Adipocyte (in vitro differentiated cells): ENCODE measurements around the gene PBX3.

ENCODE experiments used
- DNase-seq: peaks from one replicate; pipeline ENCODE4 v3.0.0-alpha.2; 2015; ENCODE audit warnings: low read depth
- H3K27me3 ChIP-seq: replicated peaks from 2 replicates; pipeline ENCODE4 v1.7.0; 2013; ENCODE audit warnings: mild to moderate bottlenecking, low read length, moderate library complexity; ENCODE audit not compliant: control insufficient read depth, insufficient read depth
- H3K36me3 ChIP-seq: 2 replicates; pipeline ENCODE4 v1.7.0; 2013; ENCODE audit warnings: low read length, mild to moderate bottlenecking, moderate library complexity; ENCODE audit not compliant: control insufficient read depth, insufficient read depth, severe bottlenecking
- H3K4me1 ChIP-seq: 2 replicates; pipeline ENCODE4 v1.7.0; 2013; ENCODE audit warnings: mild to moderate bottlenecking, low read length, moderate library complexity; ENCODE audit not compliant: control insufficient read depth, insufficient read depth
- H3K4me3 ChIP-seq: 2 replicates; pipeline ENCODE4 v1.7.0; 2013; ENCODE audit warnings: mild to moderate bottlenecking, low read length, moderate library complexity
- H3K9ac ChIP-seq: 2 replicates; pipeline ENCODE4 v1.7.0; 2013; ENCODE audit warnings: mild to moderate bottlenecking, low read length, moderate library complexity
- H3K9me3 ChIP-seq: 2 replicates; pipeline ENCODE4 v1.7.0; 2013; ENCODE audit warnings: mild to moderate bottlenecking, low read length, moderate library complexity; ENCODE audit not compliant: control insufficient read depth

PBX3 gene

DNA sequence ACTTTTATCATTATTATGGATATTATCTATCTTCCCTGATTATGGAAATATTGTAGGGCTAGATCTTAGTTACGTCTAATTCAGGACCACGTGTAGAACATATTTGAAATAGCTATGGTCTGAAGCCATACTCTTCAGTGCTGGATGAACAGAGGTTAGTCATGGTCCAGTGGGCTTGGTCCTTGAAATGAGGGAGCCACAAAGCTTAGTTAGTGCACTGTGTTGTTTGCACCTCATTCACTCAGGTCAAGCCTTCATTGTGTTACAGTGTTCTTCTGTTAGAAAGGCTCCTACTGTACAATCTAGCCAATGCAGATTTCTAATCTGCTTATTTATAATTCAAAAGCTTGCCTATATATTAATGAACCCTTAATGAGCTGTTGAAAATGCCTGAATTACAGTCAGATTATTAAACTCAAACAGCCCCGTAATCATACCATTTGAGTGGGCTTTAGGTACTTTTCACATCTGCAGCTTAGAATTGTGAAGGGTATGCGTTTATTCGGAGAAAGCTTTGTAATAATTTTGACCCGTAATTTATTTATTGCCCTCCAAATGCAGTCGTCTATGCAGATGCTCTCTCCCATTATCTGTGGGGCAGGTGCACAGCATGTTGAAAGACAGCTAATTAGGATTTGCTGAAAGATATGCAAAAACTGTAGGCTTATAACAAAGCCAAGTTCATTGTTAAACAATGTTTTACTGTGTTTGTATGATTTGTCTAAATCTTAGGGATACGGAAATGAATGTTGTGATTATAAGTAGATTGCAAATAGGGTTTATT lies 164.9 kb downstream of the PBX3 start:
- H3K4me1 ChIP-seq, result peaks cover 3% of the 10 kb centered on the region
- H3K9me3 ChIP-seq, result no peaks in the 10 kb centered on the region
- no peak overlapping the region for H3K4me3 ChIP-seq
- H3K36me3 ChIP-seq, result no peaks in the 10 kb centered on the region
- no peak for DNase-seq
- no peaks in the 10 kb centered on the region for H3K27me3 ChIP-seq
- no peak overlapping the region for H3K9ac ChIP-seq

DNA sequence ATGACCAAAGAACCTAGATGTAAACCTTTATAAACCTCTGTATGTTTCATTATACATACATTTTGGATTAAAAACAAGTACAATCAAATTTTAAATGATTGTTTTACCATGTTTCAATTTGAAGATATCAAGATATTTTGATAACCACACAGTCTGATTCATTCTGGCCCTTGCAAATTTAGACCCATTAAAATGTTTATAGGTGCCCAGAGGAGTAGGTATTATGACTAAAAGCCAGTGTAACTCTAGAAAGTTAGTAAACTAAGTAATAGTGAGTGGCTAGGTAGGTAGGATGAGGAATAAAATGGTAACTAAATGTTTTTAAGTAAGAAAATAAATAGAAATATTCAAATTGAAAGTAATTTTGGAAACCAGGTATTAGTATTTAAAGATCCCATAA lies 165.5 kb downstream of the PBX3 start:
- Histone ChIP-seq H3K9ac (no peak overlapping the region), H3K36me3 (no peaks in the 10 kb centered on the region), H3K4me1 (peaks cover 3% of the 10 kb centered on the region), H3K4me3 (no peak overlapping the region), H3K27me3 (no peaks in the 10 kb centered on the region), H3K9me3 (no peaks in the 10 kb centered on the region)
- no peak for DNase-seq

DNA sequence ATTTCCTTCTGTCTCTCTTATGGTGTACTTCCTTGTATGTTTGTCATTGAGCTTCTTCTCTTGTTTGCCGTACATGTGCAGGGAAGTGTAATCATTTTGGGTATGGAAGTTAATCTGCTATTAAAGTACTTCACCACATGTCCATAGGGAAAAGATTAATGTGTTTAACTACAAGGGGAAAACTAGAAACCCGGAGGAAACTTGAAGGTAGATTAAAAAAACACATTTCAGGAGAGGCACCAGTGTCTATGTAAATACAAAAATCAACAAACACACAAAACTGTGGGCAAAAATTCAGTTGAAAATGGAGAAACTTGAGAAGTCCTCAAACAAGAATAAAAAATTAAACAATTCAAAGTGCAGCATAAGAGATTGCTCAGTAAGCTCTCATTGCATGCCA lies 166.4 kb downstream of the PBX3 start:
- Histone ChIP-seq H3K27me3 (no peaks in the 10 kb centered on the region), H3K4me1 (peaks cover 3% of the 10 kb centered on the region), H3K9me3 (no peaks in the 10 kb centered on the region), H3K9ac (no peak overlapping the region), H3K4me3 (no peak overlapping the region), H3K36me3 (no peaks in the 10 kb centered on the region)
- DNase-seq, result no peak

GRCh38 chr9:125914411-125914810 lies 167.2 kb downstream of the PBX3 start:
- peaks cover 3% of the 10 kb centered on the region for H3K4me1 ChIP-seq
- no peak overlapping the region for H3K9ac ChIP-seq
- H3K9me3 ChIP-seq, result no peaks in the 10 kb centered on the region

DNA sequence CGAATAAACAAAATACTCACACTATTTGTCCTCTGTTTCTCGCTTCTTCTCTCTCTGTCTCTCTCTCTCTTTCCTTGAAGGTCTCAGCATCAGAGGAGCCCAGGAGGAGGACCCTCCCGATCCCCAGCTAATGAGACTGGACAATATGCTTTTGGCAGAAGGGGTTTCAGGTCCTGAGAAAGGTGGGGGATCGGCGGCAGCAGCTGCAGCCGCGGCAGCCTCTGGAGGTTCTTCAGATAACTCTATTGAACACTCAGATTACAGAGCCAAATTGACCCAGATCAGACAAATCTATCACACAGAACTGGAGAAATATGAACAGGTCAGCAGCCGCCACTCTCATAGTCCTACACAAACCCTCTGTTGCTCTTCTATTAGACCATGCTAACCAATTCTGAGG lies 168.4 kb downstream of the PBX3 start:
- no peak for DNase-seq
- Histone ChIP-seq H3K9ac (no peak overlapping the region), H3K4me3 (no peak overlapping the region), H3K27me3 (no peaks in the 10 kb centered on the region), H3K36me3 (no peaks in the 10 kb centered on the region), H3K9me3 (no peaks in the 10 kb centered on the region), H3K4me1 (peaks cover 3% of the 10 kb centered on the region)

More at GRCh38 chr9:125914411-125914810, 167.2 kb downstream of the PBX3 start:
- DNase-seq, result no peak
- no peaks in the 10 kb centered on the region for H3K36me3 ChIP-seq
- H3K4me3 ChIP-seq, result no peak overlapping the region
- no peaks in the 10 kb centered on the region for H3K27me3 ChIP-seq

- Histone ChIP-seq H3K27me3 (no peaks in the 10 kb centered on the region), H3K4me1 (peaks cover 2% of the 10 kb centered on the region), H3K36me3 (no peaks in the 10 kb centered on the region), H3K4me3 (no peak overlapping the region), H3K9me3 (no peaks in the 10 kb centered on the region), H3K9ac (no peak overlapping the region)
- DNase-seq, result no peak
These were observed 172.4 kb downstream of the PBX3 start for GRCh38 chr9:125919565-125919964.

DNA sequence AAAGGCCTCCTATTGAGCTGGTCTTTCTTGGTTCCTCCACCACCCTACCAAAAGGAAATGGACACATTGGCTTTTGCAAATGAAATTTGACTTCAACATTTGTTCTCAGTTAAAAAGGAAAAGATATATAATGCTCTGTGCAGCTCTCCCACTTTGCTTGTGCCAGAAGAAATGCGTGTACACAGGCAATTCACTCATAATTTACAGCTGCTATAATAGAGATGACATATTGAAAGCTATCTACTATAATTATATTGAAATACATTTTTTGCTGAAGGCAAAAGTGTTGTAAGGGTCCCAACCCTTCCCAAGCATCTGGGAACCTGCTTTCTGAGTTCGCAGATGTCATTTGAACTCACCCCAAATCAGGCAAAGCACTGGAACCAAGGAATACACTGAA lies 173.2 kb downstream of the PBX3 start:
- H3K4me1 ChIP-seq, result no peaks in the 10 kb centered on the region
- no peaks in the 10 kb centered on the region for H3K27me3 ChIP-seq
- no peaks in the 10 kb centered on the region for H3K9me3 ChIP-seq
- H3K4me3 ChIP-seq, result no peak overlapping the region
- no peak overlapping the region for H3K9ac ChIP-seq
- H3K36me3 ChIP-seq, result no peaks in the 10 kb centered on the region
- no peak for DNase-seq

DNA sequence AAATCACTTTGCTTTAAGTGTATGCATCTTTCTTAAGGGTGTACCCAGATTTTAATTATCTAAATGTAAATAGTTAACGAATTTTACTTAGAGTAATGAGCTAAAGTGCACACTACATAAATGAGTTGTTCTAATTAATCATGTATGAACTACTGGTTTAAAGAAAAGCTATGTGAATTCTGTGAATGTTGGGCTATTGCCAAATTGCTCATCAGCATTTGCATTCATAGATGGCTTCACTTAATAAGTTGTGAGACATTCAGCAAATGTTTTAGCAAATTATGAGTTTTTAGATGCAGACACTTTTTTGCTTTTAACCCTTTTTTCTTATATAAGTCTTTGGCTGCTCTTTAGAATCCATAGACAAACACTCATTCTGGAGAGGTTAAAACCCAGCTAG lies 175.7 kb downstream of the PBX3 start:
- Histone ChIP-seq H3K4me1 (no peaks in the 10 kb centered on the region), H3K9ac (no peak overlapping the region), H3K36me3 (no peaks in the 10 kb centered on the region), H3K9me3 (no peaks in the 10 kb centered on the region), H3K27me3 (no peaks in the 10 kb centered on the region), H3K4me3 (no peak overlapping the region)
- no peak for DNase-seq

- Histone ChIP-seq H3K9ac (no peak overlapping the region), H3K4me3 (no peak overlapping the region), H3K4me1 (no peaks in the 10 kb centered on the region), H3K9me3 (no peaks in the 10 kb centered on the region), H3K36me3 (no peaks in the 10 kb centered on the region), H3K27me3 (no peaks in the 10 kb centered on the region)
- no peak for DNase-seq
These were observed 177.2 kb downstream of the PBX3 start for GRCh38 chr9:125924351-125924750.

- H3K4me1 ChIP-seq, result peaks cover 6% of the 10 kb centered on the region
- H3K4me3 ChIP-seq, result no peak overlapping the region
- no peaks in the 10 kb centered on the region for H3K27me3 ChIP-seq
- no peak overlapping the region for H3K9ac ChIP-seq
- H3K36me3 ChIP-seq, result no peaks in the 10 kb centered on the region
- no peaks in the 10 kb centered on the region for H3K9me3 ChIP-seq
- no peak for DNase-seq
These were observed 179.8 kb downstream of the PBX3 start for GRCh38 chr9:125926936-125927335.

DNA sequence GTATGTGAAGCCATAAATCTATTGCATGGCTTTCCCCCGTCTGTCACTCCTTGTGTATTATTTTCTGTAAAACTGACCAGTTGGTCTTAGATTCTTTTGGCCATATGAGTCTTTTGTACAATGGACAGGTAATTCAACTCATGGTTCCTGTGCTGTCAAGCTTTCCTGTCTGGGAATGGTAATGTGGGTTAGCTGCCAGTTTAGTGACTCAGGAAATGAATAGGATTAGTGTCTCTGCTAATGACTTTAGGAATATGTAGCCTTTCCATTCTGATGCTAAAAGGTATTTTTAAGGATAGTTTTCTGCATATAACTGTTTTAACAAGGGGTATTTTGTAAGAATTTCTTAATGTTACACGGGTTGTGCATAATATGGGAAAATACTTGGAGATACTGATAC lies 182.7 kb downstream of the PBX3 start:
- Histone ChIP-seq H3K9ac (no peak overlapping the region), H3K9me3 (no peaks in the 10 kb centered on the region), H3K4me1 (peaks cover 15% of the 10 kb centered on the region), H3K36me3 (no peaks in the 10 kb centered on the region), H3K4me3 (no peak overlapping the region), H3K27me3 (no peaks in the 10 kb centered on the region)
- DNase-seq, result no peak

DNA sequence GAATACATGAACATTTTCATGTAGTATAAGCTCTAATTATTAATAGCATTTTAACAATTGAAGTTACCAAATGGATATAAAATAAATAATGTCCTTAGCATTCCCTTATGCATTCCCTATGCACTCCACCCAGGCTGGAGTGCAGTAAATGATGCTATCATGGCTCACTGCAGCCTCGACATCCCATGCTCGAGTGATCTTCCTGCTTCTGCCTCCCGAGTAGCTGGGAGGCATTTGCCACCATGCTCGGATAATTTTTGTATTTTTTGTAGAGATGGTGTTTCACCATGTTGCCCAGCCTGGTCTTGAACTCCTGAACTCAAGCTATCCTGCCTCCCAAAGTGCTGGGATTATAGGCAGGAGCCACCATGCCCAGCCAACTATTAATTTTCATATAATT lies 184.0 kb downstream of the PBX3 start:
- no peak overlapping the region for H3K4me3 ChIP-seq
- H3K9ac ChIP-seq, result no peak overlapping the region
- peaks cover 15% of the 10 kb centered on the region for H3K4me1 ChIP-seq
- H3K36me3 ChIP-seq, result peaks cover 2% of the 10 kb centered on the region
- H3K9me3 ChIP-seq, result no peaks in the 10 kb centered on the region
- no peaks in the 10 kb centered on the region for H3K27me3 ChIP-seq
- DNase-seq, result no peak
